H9 (cell line): Measurements from ENCODE around the gene BTLA. TPM values are rescaled to one million over a fixed set of nuclear protein-coding genes. Genes with fewer than 3 reads are reported as not detected.

Experiments used
- DNase-seq: peaks from one replicate; pipeline ENCODE4 v3.0.0-alpha.2; 2017
- H2AFZ ChIP-seq: one replicate; pipeline ENCODE4 v1.6.1; 2013; ENCODE audit warnings: mild to moderate bottlenecking, low read length, control low read depth, moderate library complexity
- H2AK5ac ChIP-seq: 2 replicates; pipeline ENCODE4 v1.6.1; 2013; ENCODE audit warnings: low read length, control low read depth, mixed read lengths; ENCODE audit not compliant: insufficient read length
- H2BK120ac ChIP-seq: one replicate; pipeline ENCODE4 v1.6.1; 2013; ENCODE audit warnings: low read depth, mild to moderate bottlenecking, low read length, control low read depth, inconsistent platforms; ENCODE audit not compliant: poor library complexity, severe bottlenecking
- H2BK12ac ChIP-seq: 2 replicates; pipeline ENCODE4 v1.6.1; 2013; ENCODE audit warnings: low read length, control low read depth, mixed read lengths, low read depth; ENCODE audit not compliant: insufficient read length
- H2BK15ac ChIP-seq: 2 replicates; pipeline ENCODE4 v1.6.1; 2013; ENCODE audit warnings: low read depth, low read length, control low read depth
- H2BK20ac ChIP-seq: one replicate; pipeline ENCODE4 v1.6.1; 2013; ENCODE audit warnings: low read depth, mild to moderate bottlenecking, low read length, control low read depth, inconsistent platforms; ENCODE audit not compliant: poor library complexity, severe bottlenecking
- H2BK5ac ChIP-seq: 2 replicates; pipeline ENCODE4 v1.6.1; 2013; ENCODE audit warnings: low read length, control low read depth, mixed read lengths; ENCODE audit not compliant: insufficient read length
- H3K14ac ChIP-seq: 2 replicates; pipeline ENCODE4 v1.6.1; 2013; ENCODE audit warnings: low read length, control low read depth; ENCODE audit not compliant: insufficient read depth
- H3K18ac ChIP-seq: 2 replicates; pipeline ENCODE4 v1.6.1; 2013; ENCODE audit warnings: low read depth, mild to moderate bottlenecking, mixed read lengths, low read length, control low read depth; ENCODE audit not compliant: insufficient read length
- H3K23ac ChIP-seq: 2 replicates; pipeline ENCODE4 v1.6.1; 2013; ENCODE audit warnings: low read length, control low read depth, mixed read lengths, low read depth; ENCODE audit not compliant: insufficient read length
- H3K23me2 ChIP-seq: 2 replicates; pipeline ENCODE4 v1.6.1; 2013; ENCODE audit warnings: low read depth, mild to moderate bottlenecking, mixed read lengths, low read length, control low read depth; ENCODE audit not compliant: insufficient read length, poor library complexity, severe bottlenecking
- H3K27ac ChIP-seq: 2 replicates; pipeline ENCODE4 v1.5.1; 2013; ENCODE audit warnings: low read length, control low read depth, mixed read lengths, low read depth; ENCODE audit not compliant: insufficient read length
- H3K27me3 ChIP-seq: 2 replicates; pipeline ENCODE4 v1.6.1; 2013; ENCODE audit warnings: low read length, control low read depth, inconsistent platforms; ENCODE audit not compliant: insufficient read depth
- H3K4ac ChIP-seq: 2 replicates; pipeline ENCODE4 v1.6.1; 2013; ENCODE audit warnings: low read depth, mild to moderate bottlenecking, control low read depth, inconsistent platforms, low read length, moderate library complexity
- H3K4me1 ChIP-seq: 2 replicates; pipeline ENCODE4 v1.6.1; 2013; ENCODE audit warnings: low read length, control low read depth, inconsistent platforms; ENCODE audit not compliant: insufficient read depth
- H3K4me2 ChIP-seq: 2 replicates; pipeline ENCODE4 v1.6.1; 2013; ENCODE audit warnings: low read length, control low read depth, mixed read lengths; ENCODE audit not compliant: insufficient read length, insufficient read depth
- H3K56ac ChIP-seq: 2 replicates; pipeline ENCODE4 v1.6.1; 2013; ENCODE audit warnings: low read depth, mild to moderate bottlenecking, mixed read lengths, low read length, control low read depth; ENCODE audit not compliant: insufficient read length
- H3K79me1 ChIP-seq: 2 replicates; pipeline ENCODE4 v1.6.1; 2013; ENCODE audit warnings: low read depth, mild to moderate bottlenecking, moderate library complexity, low read length, control low read depth, inconsistent platforms; ENCODE audit not compliant: insufficient read depth, poor library complexity, severe bottlenecking
- H3K79me2 ChIP-seq: 2 replicates; pipeline ENCODE4 v1.6.1; 2013; ENCODE audit warnings: low read length, control low read depth, inconsistent platforms; ENCODE audit not compliant: insufficient read depth
- H3K9ac ChIP-seq: 2 replicates; pipeline ENCODE4 v1.6.1; 2013; ENCODE audit warnings: low read length, control low read depth, mixed read lengths; ENCODE audit not compliant: insufficient read length; ENCODE audit errors: extremely low read depth
- H3K9me3 ChIP-seq: one replicate; pipeline ENCODE4 v1.6.1; 2013; ENCODE audit warnings: low read depth, low read length, inconsistent platforms; ENCODE audit not compliant: control insufficient read depth
- H3T11ph ChIP-seq: one replicate; pipeline ENCODE4 v1.6.1; 2013; ENCODE audit warnings: mild to moderate bottlenecking, low read length, control low read depth, inconsistent platforms
- H4K20me1 ChIP-seq: one replicate; pipeline ENCODE4 v1.6.1; 2013; ENCODE audit not compliant: control insufficient read depth, insufficient read length, insufficient read depth
- H4K5ac ChIP-seq: 2 replicates; pipeline ENCODE4 v1.6.1; 2013; ENCODE audit warnings: low read depth, mild to moderate bottlenecking, mixed read lengths, low read length, control low read depth; ENCODE audit not compliant: insufficient read length
- H4K8ac ChIP-seq: replicated peaks from 2 replicates; pipeline ENCODE4 v1.6.1; 2013; ENCODE audit warnings: low read length, control low read depth, mixed read lengths, low read depth; ENCODE audit not compliant: insufficient read length
- H4K91ac ChIP-seq: 2 replicates; pipeline ENCODE4 v1.6.1; 2013; ENCODE audit warnings: low read depth, mild to moderate bottlenecking, moderate library complexity, mixed read lengths, low read length, control low read depth; ENCODE audit not compliant: insufficient read length
- H3K27ac Mint-ChIP-seq, 3 experiments: 2 replicates in 2 of 3; 3 replicates in 1 of 3; pipeline ENCODE4 v1.8.0; 2020 to 2021; ENCODE audit warnings: mixed read lengths in 3 of 3, mild to moderate bottlenecking in 1 of 3, moderate library complexity in 1 of 3
- H3K27me3 Mint-ChIP-seq: 2 replicates; pipeline ENCODE4 v1.8.0; 2021; ENCODE audit warnings: low read depth, mild to moderate bottlenecking, moderate library complexity, mixed read lengths
- H3K36me3 Mint-ChIP-seq, 3 experiments: 2 replicates in 2 of 3; 3 replicates in 1 of 3; pipeline ENCODE4 v1.8.0; 2020 to 2021; ENCODE audit warnings: low read depth in 3 of 3, mixed read lengths in 3 of 3; ENCODE audit not compliant: insufficient read depth in 1 of 3
- H3K4me1 Mint-ChIP-seq, 2 experiments: 2 replicates each; pipeline ENCODE4 v1.8.0; 2020; ENCODE audit warnings: mixed read lengths in 2 of 2
- H3K4me3 Mint-ChIP-seq, 2 experiments: 2 replicates in 1 of 2; 3 replicates in 1 of 2; pipeline ENCODE4 v1.8.0; 2020 to 2021; ENCODE audit warnings: mild to moderate bottlenecking in 2 of 2, mixed read lengths in 2 of 2, moderate library complexity in 1 of 2
- H3K9me3 Mint-ChIP-seq, 2 experiments: 2 replicates in 1 of 2; 3 replicates in 1 of 2; pipeline ENCODE4 v1.8.0; 2020; ENCODE audit warnings: mild to moderate bottlenecking in 2 of 2, mixed read lengths in 2 of 2, moderate library complexity in 1 of 2
- CTCF ChIP-seq: fragments of 200-600 bp; sonication (generic); conservative IDR thresholded peaks from 3 replicates; pipeline ENCODE4 v1.8.0; 2021; ENCODE audit warnings: antibody characterized with exemption, mild to moderate bottlenecking
- WGBS: extraction: QIAGEN DNeasy Blood & Tissue Kit; methylation state at CpG from one replicate; pipeline ENCODE4 v1.1.7; 2013; ENCODE audit warnings: missing lambda C conversion rate, low lambda C conversion rate, mixed read lengths; ENCODE audit not compliant: insufficient read length; ENCODE audit errors: extremely low coverage; 5-methylcytosine and 5-hydroxymethylcytosine counted together
- total RNA-seq: library from RNA; stranded (reverse); gene quantifications from 2 replicates; pipeline ENCODE4 v1.2.1, GENCODE V29; 2021

BTLA gene
- total RNA-seq, 1 experiment from 2014 or later: not detected

- no peak for DNase-seq
- Histone ChIP-seq H2BK5ac (no peak overlapping the region), H3K27me3 (no peaks in the 10 kb centered on the region), H4K5ac (no peak overlapping the region), H2BK12ac (no peak overlapping the region), H2BK20ac (no peak overlapping the region), H3K4me2 (no peak overlapping the region), H3K56ac (no peak overlapping the region), H3K4ac (no peak overlapping the region), H4K8ac (no peak overlapping the region), H3K4me1 (no peaks in the 10 kb centered on the region), H2AFZ (no peak overlapping the region), H3K79me2 (no peaks in the 10 kb centered on the region), H3K9ac (no peak overlapping the region), H3T11ph (no peak overlapping the region), H4K91ac (no peak overlapping the region), H3K23me2 (no peaks in the 10 kb centered on the region), H3K23ac (no peak overlapping the region), H2BK120ac (no peak overlapping the region), H3K79me1 (no peaks in the 10 kb centered on the region), H3K27ac (no peak overlapping the region), H2BK15ac (no peak overlapping the region), H4K20me1 (no peaks in the 10 kb centered on the region), H3K18ac (no peak overlapping the region), H2AK5ac (no peak overlapping the region), H3K14ac (no peak overlapping the region), H3K9me3 (no peaks in the 10 kb centered on the region)
- Mint-ChIP-seq H3K36me3 (peaks cover 0 to 6% (median 0%) of the 10 kb centered on the region in 3 experiments; a peak in 1 of 7 replicates), H3K27me3 (no peaks in the 10 kb centered on the region), H3K9me3 (peaks cover 0 to 7% of the 10 kb centered on the region in 2 experiments; a peak in 2 of 5 replicates), H3K4me1 (no peaks in the 10 kb centered on the region), H3K27ac (no peak overlapping the region), H3K4me3 (no peak overlapping the region)
- no CpG with 5 or more reads among the region's 1 CpG for WGBS
- TF ChIP-seq CTCF: no peak
Measured at GRCh38 chr3:112492124-112492523, 7.1 kb downstream of the BTLA start.
